HG03469 (cell line): ENCODE results near the gene INO80C.

Experiments
- ATAC-seq: cut with Tn5 transposase; IDR thresholded peaks from one replicate; pipeline ENCODE4 v1.9.1; 2021; ENCODE audit warnings: mild to moderate bottlenecking, moderate library complexity, moderate number of reproducible peaks; ENCODE audit not compliant: unreplicated experiment

Gene INO80C

GRCh38 chr18:35435401-35435800 is 62.4 kb downstream of the INO80C start:
- ATAC-seq = no peak

DNA sequence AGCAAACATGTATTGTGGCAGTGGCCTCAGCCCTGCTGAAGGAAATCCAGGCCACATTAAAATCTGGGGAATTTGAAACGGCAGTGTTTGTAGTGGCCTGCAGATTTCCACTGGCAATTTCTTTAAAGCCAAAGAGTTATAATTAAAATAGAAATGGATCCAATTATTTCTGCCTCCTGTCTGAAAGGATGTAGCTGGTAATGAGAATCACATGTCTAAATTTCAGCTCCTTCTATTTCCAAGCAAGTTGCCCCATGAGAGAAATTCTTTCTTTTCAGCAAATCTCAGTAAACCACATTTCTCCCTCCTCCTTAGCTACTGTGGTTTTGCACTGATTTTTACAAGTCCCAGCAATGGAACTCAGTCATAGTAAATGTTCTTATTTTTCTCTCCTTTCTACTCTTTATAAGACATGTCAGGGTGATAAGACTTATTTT is 65.2 kb downstream of the INO80C start:
- ATAC-seq = no peak

DNA sequence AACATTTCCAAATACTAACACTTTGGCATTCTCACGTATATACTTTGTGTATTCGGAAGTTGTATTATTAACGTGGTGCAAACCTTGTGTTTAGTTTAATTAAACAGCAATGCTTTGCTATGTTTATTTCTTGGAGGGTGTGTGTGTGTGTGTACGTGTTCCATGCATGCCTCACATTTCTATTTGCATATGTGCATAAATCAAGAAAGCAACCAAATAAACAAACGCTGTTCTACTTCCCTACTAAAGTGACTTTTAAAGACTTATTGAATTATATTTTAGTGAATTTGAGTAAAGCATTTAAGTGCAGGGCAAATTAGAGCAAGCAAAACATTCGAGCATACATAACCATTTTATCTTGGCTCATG is 66.4 kb downstream of the INO80C start:
- no peak for ATAC-seq

- ATAC-seq = no peak
Measured at GRCh38 chr18:35430721-35431373, 66.9 kb downstream of the INO80C start.

GRCh38 chr18:35426786-35427185 is 71.0 kb downstream of the INO80C start:
- ATAC-seq = no peak

GRCh38 chr18:35424356-35424755 is 73.4 kb downstream of the INO80C start:
- ATAC-seq = no peak

GRCh38 chr18:35422237-35422636 is 75.5 kb downstream of the INO80C start:
- no peak for ATAC-seq

GRCh38 chr18:35418610-35419009 is 79.2 kb downstream of the INO80C start:
- no peak for ATAC-seq
